T-helper 2 cell (primary cell): ENCODE data around the gene PLCB4.

ENCODE experiments used
- DNase-seq, 5 experiments: peaks; one replicate each; pipeline versions ENCODE4 v3.0.0 to v3.0.0-alpha.2; 2012 to 2022

Gene PLCB4

DNA sequence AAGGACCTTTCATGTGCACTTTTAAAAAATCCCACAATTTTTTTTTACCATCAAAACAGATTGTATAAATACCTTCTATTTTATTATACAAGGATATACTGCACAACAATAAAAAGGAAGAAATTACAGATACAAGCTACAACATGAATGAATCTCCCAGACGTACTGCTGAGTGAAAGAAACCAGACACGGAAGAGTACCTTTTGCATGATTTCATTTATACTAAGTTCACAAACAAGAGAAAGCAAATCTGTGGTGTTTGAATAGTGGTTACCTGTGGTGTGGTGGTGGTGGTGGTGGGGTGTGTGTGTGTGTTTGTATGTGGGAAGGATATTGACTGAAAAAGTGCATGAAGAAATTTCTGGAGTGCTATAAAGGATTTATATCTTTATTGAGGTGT, 6.8 kb upstream of the PLCB4 start:
- DNase-seq: no peak

DNA sequence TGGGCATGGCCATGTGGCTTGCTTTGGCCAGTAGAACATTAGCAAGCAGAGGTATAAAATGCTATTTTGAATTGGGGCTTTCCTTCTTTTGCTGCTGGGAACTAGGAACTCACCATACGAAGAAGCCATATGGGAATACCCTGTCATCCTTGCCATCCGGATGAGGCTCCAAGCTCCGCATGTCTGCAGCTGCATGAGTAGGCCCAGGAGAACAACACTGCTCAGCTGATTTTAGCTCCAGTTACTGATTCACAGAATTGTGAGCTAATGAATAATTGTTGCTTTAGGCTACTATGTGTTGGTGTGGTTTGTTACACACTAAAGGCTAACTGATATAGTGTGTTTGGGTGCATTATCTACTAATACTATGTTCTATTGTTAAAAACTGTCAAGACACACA, 2.7 kb upstream of the PLCB4 start:
- no peak for DNase-seq

DNA sequence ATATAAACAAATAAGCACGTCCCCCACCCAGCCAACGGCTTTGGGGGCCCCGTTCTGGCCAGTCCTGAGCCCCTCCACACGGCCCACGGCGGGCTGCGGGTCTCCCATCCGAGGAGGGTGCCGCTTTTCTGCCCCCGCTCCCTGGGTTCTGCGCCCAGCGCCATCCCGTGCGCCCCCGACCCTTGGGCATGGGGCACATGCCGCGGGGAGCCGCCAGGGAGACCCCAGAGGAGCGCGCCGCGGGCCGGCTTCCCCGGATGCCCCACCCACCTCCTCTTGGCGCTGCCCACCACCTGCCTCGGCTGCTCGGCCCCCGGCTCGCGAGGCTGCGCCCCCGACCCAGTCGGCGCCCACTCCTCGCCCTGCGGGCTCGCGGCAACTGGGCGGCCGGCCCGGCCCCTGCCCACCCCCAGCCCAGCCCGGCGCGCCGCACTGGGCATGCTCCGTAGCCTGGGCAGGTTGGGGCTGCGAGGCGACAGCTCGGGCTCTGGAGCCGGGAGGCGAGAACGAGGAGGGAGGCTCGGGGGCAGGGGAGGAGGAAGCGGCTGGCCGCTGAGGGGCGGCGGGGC, 570 bp upstream of the PLCB4 start:
- DNase-seq: no peak

DNA sequence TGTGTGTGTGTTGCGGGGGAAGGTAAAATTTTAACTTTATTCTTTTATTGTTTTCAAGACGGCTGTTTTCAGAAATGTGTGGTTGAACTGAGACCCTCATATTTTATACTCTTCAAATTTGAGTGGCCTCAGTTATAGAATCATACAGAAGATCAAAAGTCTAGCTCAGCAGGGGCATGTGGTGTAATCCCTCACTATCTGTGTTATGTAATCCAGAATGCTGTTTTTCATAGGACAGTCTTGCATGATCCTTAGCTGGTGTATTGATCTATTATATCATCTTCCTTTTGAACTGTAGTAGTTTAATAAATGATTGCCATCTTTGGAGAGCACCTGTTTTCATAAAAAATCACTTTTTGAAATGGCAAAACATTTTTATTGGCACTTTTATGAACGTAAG, 1.4 kb downstream of the PLCB4 start:
- DNase-seq: no peak

DNA sequence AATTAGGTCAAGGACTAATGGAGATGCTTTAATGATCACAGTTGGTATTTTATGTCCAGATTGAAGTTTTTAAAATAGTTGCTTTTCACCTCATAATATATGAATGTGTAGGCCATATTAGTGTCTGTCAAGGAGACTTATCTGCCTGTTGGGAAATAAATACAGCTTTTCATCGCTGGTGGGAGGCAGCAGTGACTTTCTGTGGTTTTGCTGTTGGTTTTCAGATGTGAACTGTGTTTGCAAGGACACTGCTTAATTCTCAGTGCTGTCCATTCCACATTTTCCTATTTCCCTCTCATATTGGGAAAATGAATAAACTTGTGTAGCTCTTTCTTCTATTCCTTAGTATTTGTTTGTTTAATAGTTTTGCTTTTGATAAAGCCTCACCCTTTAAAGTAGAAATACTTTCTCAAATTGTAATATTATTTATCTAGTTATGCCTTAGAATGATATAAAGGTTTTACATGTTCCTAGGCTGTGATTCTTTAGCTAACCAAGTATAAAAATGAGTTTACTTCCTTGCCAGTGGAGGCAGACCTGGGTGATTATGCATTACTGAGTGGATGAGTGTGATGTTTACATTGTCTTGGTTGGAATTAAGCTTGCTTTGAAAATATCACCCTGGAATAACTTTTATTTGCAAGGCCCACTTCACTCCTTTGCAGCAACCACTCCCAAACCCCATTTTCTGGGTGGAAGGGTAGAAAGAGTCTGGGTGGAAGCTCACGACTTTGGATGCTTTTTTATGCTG, 3.3 kb downstream of the PLCB4 start:
- no peak for DNase-seq

DNA sequence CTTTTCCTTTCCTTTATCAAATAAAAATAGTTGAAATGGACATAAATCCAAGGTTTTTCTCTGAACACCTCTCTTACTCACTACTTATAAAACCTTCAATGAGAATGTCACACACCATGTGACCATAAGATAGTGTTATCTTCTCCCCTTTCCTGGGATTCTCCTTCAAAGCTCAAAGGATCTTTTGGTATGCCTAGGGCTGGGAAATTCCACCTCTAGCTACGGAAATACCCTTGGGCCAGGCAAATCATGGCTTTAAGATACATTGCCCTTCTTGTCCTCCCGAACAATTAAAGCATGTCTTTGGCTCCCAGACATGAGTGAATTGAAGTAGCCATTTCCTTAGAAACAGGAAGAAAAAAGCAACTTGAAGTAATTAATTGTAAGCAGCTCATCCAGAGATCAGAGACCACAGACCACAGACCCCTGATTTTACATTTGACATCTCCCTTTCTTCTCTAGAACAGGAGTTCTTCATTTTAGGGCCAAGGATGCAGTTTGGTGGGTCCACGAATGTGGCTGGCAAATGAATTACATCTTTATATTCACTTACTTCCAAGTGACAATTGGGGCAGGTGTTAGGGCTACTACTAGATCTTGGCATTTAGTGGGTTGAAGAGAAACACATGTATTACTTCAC, 4.1 kb downstream of the PLCB4 start:
- DNase-seq: no peak

DNA sequence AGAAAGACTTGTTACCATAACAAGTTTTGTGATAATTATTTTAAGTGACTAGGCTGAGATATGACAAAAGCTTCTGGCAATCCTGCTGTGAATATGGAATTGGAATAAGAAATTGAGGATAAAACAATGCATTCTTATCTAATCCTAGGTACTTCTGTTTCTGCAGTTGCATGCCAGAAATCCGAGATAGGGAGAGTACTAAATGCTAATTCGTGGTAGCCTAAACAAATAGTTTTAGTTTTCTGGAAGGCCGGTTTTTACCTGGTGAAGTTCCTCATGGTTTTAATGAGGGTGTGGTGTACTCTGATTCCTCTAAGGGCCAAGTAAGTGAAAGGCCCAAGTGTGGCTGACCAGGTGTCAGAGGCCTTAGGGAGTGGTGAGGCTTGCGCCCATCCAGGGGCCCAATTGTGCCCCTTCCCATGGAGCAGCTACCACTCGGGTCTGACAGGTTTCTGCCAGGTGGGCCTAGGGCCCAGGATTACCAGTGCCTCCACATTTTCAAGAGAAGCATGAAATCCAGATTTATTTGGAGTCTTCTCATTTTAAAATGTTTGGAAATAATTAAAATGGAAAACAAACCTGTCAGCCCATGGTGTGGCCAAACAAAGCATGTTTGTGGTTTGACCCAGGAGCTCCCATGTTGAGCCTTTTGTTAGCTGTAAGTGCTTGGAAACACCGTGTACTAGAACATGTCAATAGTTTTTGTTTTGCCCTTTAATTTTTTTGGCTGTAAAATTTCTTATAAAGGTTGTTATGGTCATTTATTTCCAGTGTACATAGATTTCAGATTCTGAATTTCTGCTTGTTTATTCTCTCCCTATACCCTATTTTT, 6.6 kb downstream of the PLCB4 start:
- no peak for DNase-seq

DNA sequence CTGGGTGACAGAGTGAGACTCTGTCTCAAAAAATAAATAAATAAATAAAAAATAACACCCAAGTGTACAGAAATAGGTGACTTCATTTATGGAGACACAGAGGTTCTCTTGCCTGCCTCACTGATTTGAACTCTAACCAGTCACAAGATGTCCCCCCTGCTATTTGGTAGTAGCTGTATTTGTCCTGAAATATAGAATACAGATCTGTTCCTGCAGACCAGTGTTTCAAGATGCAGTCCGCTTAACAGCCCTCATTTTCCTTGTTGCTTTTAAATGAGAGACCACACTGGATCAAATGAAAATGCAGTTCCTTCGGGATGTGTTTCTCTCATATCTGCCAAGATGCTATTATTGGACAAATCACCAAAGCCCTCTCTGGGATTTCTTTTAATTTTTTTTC, 7.6 kb downstream of the PLCB4 start:
- no peak for DNase-seq

DNA sequence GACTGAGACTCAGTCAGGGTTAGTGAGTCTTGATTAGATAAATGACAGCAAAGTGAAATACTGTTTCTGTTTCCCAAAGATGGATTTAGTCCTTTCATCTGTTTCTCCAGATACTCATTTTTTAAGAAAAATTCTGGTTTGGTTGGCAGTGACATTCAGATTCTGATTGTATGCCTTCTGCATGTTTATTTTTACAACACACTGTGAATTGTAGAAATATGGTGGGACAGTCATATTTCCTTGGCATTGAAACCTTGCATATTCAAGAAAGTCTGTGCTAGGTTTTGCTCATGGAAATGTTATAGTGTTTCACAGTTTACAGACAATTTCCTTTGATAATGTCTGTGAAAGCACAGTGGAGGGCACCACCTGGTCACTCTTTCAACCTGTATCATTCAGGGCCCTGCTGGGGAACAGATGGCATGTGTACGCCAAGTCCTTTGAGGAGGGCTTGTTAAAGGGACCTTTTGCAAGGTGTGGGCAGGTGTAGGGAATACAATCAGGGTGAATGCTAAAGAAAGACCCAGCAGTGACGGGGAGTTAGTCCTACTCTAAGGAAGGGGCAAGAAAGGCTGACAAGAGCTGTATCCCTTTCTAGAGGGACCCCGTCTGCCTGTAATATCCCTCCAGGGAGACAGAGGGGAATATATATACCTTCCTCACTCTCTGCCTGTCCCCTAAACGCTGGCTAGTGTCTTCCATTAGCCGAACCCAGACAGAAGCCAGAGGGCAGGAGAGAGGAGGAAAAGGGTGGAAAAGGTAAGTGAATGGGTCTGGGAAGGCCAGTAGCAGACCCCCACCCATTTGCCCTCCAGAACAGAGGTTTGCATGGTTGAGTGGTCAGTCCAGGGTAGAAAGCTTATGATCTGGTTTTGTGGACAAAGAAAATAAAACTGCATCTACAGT, 10.2 kb downstream of the PLCB4 start:
- no peak for DNase-seq

DNA sequence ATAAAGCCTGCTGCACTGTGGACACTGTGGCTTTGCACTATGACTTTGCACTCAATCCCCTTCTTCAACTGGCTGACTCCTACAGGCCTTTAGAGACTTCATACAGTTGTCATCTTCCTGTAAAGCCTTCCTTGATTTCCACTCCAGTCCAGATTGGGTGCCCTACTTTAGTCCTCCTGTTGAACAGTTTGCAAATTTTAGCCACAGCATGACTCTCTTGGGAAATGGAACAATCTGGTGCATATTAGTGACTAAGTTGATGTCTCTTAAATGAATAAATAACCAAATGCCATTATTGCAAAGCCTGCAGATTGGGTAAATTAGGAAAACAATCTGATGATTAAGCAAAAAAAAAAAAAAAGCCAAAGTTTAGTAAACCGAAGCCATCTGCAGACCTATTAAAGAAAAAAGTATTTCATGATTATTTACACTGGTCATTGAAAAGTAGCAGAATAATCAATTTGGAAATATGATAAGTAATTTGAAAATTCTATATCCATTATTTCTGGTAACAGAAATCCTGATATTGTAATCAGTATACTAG, 12.6 kb downstream of the PLCB4 start:
- no peak for DNase-seq

DNA sequence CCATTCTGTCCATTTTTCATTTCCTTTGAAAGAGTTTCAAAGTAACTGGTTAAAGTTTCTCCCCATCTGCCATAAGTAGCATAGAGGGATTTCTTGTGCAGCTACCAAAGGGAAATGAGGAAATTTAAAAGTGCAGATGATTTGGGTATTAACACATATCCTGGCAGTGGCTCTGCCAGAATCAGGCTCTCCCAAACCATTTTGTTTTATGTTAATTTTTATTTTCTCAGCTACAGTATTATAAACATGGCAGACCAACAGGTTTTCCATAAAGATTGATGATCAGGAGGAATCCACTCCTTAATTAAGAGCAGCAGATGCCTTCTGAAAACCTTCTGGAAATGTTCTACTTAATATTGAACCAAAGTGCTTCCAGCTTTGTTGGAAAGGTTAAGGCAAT, 13.9 kb downstream of the PLCB4 start:
- DNase-seq: no peak

DNA sequence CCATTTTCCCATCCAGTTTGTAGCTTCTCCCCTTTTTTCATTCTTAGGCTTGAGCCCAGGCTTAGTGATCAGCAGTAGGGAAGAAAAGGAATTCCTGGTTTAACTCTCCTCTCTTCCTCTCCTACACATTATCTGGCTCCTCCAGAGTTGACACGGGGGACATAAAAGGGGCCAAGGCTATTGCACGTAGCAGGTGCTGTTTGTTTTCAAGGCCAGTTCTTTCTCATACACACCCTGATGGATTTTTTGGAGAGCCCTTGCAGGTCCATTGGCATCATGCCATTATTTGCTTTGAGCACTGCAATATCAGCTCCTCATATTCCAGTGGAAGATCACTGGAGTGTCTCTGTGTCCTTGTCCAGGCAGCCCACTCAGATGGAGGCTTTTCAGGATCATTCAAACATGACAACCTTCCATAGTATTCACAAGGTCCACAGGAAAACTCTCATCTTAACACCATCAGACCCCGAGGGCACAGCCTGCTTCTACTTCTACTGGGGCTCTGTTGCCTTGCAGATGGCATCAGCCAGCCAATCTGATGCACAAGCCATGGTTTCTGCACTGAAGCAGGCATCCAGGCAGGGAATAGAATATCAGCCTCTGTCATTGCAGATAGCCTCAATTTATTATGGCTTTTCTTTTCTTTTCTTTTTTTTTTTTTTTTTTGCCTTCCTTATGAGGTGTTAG, 18.8 kb downstream of the PLCB4 start:
- no peak for DNase-seq

DNA sequence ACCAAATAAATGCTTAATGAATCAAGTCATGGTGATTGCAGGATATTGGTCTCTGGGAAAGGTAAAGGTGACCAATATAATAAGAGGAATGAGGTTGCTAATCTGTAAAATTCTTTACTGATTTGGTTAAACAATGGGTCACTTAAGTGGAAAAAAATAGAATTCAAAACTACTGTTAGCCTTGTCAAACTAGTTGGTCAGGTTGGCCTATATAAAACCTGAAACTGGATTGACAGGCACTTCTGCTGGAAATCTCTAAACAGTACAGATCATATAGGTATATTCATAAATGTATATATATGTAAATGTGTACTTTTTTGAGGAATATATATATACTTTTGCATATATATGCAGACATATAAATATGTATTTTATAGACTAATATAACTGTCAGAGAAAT, 19.7 kb downstream of the PLCB4 start:
- no peak for DNase-seq

DNA sequence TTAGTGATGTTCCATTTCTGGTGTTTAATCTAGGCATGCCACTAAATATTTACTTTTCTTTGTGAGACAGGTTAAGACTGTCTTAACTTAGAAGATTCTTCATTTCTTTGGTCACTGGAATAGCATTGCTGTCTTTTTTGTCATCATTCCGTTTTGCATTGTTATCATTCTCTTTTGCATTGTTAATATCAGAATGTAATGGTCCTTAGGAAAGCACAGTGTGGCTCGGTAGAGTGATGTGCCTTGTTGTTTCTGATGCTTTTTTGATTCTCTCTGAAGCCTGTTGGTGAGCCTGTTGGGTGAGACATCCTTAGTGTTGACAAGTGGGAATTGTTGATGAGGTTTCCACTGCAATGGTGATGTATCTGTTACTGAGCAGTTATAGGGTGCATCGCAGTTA, 23.2 kb downstream of the PLCB4 start:
- no peak for DNase-seq

DNA sequence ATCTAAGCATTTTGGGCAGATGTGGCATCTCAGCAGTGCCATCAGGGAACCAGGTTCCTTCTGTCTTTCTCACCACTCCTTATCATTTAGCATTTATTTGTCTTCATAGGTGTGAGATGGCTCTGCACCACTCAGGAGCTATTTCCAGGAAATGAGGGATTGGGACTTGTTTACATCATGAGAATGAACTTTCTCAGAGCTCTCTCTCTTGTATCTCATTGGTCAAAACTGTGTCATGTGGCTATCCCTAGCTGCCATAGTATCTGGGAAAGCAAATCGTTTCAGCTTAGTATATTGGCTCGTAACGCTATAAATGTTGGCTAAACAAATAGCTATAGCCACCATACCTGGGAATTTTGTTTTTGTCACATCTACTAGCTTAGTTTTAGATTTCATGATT, 23.8 kb downstream of the PLCB4 start:
- no peak for DNase-seq

DNA sequence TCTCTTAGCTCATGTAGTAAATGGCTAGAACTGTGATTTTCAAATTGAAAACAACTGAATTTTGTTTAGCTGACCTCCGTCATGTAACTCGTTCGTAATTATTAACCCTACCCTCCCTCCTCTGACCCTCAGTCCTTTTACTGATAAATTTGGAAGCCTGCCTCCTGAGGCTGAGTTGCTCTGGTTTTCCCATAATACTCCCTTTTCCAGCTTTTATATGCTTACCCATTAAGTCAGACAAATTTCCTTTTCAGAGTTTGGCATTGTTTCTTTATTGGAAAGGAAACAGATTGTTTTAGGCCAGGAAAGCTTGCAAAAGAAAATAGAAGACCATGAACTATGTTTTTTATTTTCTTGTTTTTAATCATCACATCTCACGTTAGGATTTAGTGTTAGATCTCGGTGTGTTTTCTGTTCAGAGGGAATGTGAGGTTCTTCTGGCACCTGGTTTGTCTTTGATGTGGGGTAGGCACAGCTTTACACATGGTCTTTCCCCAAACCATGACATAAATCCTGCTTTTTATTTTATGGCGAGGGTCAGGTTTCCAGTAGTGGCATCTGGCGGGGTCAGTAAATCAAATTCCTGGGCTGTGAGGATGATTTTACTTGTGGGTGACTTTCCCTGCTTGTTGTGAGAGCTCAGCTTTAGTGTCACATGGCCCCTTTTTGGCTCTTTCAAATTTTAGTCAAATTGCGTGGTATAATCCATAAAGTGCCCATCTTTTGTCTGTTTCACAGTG, 24.5 kb downstream of the PLCB4 start:
- no peak for DNase-seq

DNA sequence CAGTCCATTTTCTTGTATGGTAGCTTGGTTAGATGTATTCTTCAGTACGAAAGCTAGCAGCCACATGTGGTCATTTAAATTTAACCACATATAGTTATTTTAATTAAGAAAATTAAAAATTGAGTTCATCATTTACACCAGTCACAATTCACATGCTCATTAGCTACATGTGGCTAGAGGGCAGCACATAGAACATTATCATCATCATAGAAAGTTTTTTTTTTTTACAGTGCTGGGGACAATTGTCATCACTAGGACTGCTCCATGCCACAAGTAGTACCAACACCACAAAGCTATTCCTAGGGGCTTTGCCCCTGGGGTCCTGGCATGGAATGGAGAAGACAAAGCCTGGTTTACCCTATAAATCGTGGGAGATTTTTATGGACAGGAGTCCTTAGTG, 30.5 kb downstream of the PLCB4 start:
- DNase-seq: no peak

DNA sequence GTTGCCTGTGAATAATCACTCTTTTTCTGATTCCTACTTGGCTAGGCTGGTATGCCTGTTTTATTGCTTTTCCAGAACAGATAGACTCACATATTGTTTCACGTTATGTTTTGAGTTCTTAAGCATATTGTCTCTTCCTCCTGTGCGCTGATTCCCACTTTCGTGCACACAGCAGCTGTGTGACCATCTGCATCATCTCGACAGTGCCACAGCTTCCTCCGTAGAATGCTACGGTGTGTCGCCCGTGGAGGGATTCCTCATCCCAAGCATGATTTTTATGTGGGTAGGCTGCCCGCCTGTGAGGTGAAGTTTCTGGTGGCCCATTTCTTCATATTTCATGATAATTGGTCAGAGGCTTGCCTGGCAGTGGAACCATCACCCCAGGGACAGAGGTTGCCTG, 31.8 kb downstream of the PLCB4 start:
- DNase-seq: no peak

DNA sequence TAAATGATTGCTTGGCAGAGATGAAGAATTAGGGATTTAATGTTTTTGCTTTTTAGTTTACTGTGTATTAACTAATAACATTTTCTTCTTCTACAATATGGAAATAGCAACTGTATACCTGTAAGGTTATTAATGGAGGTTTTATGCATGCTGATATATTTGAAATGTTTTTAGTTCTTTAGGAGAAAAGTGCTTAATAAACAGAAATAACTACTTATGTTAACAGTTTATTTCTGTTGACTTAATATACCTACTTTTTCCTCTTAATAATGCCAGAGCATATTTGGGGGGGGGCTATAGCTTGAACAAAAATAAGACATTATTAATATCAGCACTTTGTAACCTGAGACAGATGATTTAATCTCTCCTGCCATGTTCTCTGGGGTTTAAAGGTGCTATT, 33.6 kb downstream of the PLCB4 start:
- no peak for DNase-seq

DNA sequence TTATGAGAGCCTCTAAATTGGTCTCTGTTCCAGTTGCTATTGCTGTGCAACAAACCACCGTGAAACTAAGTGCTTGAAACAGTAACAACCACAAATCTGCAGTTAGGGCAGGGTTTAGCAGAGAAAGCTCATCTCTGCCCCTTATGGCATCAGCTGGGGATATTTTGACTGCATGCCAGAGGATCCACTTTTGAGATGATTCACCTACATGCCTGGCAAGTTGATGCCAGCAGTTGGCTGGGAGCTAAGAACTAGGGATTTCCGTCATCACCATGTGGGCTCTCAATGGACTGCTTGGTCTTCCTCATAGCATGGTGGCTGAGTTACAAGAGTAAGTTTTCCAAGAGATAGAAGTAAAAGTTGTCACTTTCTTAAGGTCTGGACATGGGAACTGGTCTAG, 35.1 kb downstream of the PLCB4 start:
- no peak for DNase-seq

DNA sequence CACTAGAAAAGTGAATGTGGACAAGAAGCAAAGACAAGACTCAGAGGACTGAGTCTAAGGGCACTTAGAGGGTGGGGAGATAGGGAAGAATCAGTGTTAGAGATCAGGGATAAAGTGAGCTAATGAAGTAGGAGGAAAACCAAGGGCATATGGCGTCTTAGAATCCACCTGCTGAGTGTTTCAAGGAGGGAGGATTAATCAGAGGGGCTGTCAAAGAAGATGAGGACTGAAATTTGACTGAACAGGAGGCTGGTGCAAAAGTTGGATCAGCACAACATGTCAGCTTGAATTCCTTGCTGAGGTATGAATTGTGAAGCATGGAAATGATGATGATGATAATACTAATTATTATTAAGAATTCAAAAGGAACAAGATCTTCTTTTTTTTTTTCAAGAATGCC, 39.4 kb downstream of the PLCB4 start:
- DNase-seq: no peak
